ENCODE results near the gene SLC38A10.

Gene SLC38A10

DNA sequence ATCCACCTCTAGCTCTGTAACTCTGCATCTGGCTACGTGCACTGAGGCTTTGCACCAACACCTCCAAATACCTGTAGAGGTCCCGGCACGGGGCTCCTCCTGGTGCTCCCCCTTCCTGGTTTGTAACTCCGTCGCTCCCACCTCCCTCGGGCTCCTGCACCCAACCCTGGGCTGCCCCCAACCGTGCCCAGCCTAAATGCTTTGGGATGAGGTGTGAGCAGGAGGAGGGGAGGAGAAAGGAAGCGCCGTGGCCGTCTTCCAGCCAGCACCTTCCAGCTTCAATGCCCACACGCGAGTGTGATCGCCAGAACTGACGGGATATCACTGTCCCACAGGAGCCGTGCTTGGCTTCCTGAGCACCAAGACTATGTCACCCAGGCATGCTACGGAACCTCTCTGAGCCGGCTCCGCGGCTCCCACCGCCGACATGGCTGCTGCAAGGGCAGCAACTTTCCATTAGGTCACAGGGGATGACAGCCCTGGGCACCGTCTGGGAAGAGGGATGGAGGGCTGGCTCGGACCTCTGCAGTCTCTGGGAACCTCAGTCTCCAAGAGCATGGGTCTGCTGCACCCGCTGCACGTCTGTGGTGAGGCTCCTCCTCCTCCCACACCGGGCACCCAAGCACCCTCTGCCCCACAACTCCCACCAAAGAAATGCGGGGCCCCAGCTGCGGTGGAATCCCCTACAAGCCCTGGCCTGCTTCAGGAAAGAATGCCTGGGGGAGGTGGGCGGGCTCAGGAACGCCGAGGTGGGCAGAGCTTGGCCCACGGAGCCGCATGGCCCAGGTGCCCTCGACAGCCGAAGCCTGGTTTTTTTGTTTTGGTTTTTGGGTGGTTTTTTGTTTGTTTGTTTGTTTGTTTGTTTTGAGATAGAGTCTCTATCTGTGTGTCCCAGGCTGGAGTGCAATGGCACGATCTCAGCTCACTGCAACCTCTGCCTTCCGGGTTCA, 6.4 kb upstream of the SLC38A10 start:
- Histone ChIP-seq H3K27me3 (ENCODE audit: insufficient read depth, low read length) (no peaks in the 10 kb centered on the region), H3K9ac (ENCODE audit: low read length) (no peak overlapping the region), H3K9me3 (ENCODE audit: insufficient read depth, low read depth, low read length) (peaks cover 7% of the 10 kb centered on the region), H2AFZ (ENCODE audit: insufficient read depth, low read length, poor library complexity) (no peak overlapping the region), H3K4ac (ENCODE audit: low read depth, low read length) (no peak overlapping the region), H3K4me2 (ENCODE audit: low read length) (no peak overlapping the region), H3K23ac (ENCODE audit: low read length) (no peak overlapping the region), H2BK12ac (ENCODE audit: low read length) (no peak overlapping the region), H3K79me2 (ENCODE audit: control insufficient read depth, insufficient read depth, low read length, poor library complexity) (no peaks in the 10 kb centered on the region), H2BK120ac (ENCODE audit: insufficient read depth, low read length, poor library complexity) (no peak overlapping the region), H4K91ac (ENCODE audit: low read depth, low read length) (no peak overlapping the region), H3K4me3 (ENCODE audit: low read depth, low read length) (peak overlapping the region; percentile 66), H4K12ac (ENCODE audit: low read depth, low read length) (no peak overlapping the region), H3K4me1 (ENCODE audit: control insufficient read depth in 1 of 2, insufficient read depth in 2 of 2, low read length in 2 of 2) (peaks cover under 1 to 7% of the 10 kb centered on the region in 2 experiments), H3K27ac (ENCODE audit: low read depth, low read length) (no peak overlapping the region), H2AK5ac (ENCODE audit: low read length) (no peak overlapping the region), H4K8ac (ENCODE audit: low read depth, low read length) (no peak overlapping the region), H3K14ac (ENCODE audit: low read length) (no peak overlapping the region), H3K18ac (ENCODE audit: low read length) (no peak overlapping the region), H3K79me1 (ENCODE audit: low read length) (peaks cover 5% of the 10 kb centered on the region), H3K36me3 (ENCODE audit: control insufficient read depth in 1 of 2, insufficient read depth in 2 of 2, low read length in 2 of 2) (no peaks in the 10 kb centered on the region), H2BK5ac (ENCODE audit: low read depth, low read length, poor library complexity) (no peak overlapping the region)
- peak in 1 of 2 donors; percentile 32 for DNase-seq
- no CpG with 5 or more reads among the region's 37 CpGs for WGBS (ENCODE audit: extremely low coverage, insufficient coverage, insufficient read length)

DNA sequence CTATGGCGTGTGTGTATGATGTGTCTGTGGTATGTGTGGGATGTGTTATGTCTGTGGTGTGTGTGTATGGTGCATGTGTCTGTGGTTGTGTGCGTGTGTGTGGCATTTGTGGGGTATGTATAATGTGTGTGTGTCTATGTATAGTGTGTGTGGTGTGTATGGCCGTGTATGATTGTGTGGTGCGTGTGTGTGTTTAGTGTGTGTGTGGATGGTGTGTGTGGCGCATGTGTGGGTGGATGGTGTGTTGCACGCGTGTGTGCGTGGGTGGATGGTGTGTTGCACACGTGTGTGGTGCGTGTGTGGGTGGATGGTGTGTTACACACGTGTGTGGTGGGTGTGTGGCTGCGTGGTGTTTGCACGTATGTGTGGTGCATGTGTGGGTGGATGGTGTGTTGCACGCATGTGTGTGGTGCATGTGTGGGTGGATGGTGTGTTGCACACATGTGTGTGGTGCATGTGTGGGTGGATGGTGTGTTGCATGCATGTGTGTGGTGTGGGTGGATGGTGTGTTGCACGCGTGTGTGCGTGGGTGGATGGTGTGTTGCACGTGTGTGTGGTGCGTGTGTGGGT, 5.6 kb upstream of the SLC38A10 start:
- WGBS (ENCODE audit: extremely low coverage, insufficient coverage, insufficient read length) = 100% methylated on average over 3 of the region's 19 CpGs
- Histone ChIP-seq H3K9ac (ENCODE audit: low read length) (no peak overlapping the region), H3K4me1 (ENCODE audit: control insufficient read depth in 1 of 2, insufficient read depth in 2 of 2, low read length in 2 of 2) (peaks cover 3 to 9% of the 10 kb centered on the region in 2 experiments), H3K14ac (ENCODE audit: low read length) (no peak overlapping the region), H3K9me3 (ENCODE audit: insufficient read depth, low read depth, low read length) (peaks cover 7% of the 10 kb centered on the region), H3K23ac (ENCODE audit: low read length) (peak overlapping the region; percentile 90), H2BK12ac (ENCODE audit: low read length) (no peak overlapping the region), H3K4me2 (ENCODE audit: low read length) (no peak overlapping the region), H3K79me2 (ENCODE audit: control insufficient read depth, insufficient read depth, low read length, poor library complexity) (peaks cover under 1% of the 10 kb centered on the region), H3K36me3 (ENCODE audit: control insufficient read depth in 1 of 2, insufficient read depth in 2 of 2, low read length in 2 of 2) (no peaks in the 10 kb centered on the region), H3K4me3 (ENCODE audit: low read depth, low read length) (peak overlapping the region; percentile 66), H2AK5ac (ENCODE audit: low read length) (no peak overlapping the region), H3K79me1 (ENCODE audit: low read length) (no peaks in the 10 kb centered on the region), H3K27ac (ENCODE audit: low read depth, low read length) (no peak overlapping the region), H3K4ac (ENCODE audit: low read depth, low read length) (no peak overlapping the region), H3K27me3 (ENCODE audit: insufficient read depth, low read length) (no peaks in the 10 kb centered on the region), H4K12ac (ENCODE audit: low read depth, low read length) (no peak overlapping the region), H2AFZ (ENCODE audit: insufficient read depth, low read length, poor library complexity) (no peak overlapping the region), H3K18ac (ENCODE audit: low read length) (no peak overlapping the region), H4K8ac (ENCODE audit: low read depth, low read length) (no peak overlapping the region), H4K91ac (ENCODE audit: low read depth, low read length) (no peak overlapping the region), H2BK5ac (ENCODE audit: low read depth, low read length, poor library complexity) (no peak overlapping the region), H2BK120ac (ENCODE audit: insufficient read depth, low read length, poor library complexity) (no peak overlapping the region)
- DNase-seq = no peak

DNA sequence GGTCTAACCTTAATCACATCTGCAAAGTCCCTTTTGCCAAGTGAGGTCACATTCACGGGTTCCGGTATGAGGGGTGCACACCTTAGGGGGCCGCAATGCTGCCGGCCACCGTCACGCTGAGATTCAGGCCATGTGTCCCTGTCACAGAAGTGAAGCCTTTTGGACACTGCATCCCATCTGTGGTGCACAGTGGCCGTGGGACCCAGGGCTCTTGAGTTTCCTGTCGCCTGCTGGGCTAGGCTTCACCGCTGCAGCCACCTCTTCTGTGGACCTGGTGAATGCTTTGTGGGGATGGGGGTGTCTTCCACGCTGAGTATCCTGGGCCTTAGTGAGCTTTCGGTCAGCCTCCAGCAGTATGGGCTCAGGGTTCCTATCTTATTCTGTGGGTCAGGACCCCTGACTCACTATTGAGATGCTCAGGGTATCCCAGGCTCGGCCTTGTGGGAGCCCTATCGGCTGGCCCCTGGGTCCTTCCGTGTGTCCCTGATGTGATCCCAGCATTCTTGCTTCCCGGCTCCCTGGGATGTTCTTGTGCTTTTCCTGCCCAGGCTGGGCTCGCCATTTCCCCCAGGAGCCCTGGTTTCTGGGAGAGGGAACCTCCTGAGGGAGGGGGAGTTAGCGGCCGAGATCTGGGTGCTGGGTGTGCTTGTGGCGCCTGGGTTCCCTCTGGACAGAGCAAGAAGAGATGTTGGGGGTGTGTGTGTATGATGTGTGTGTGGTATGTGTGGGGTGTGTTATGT, 4.9 kb upstream of the SLC38A10 start:
- H3K9ac ChIP-seq (ENCODE audit: low read length) = no peak overlapping the region
- no peak overlapping the region for H3K14ac ChIP-seq (ENCODE audit: low read length)

DNA sequence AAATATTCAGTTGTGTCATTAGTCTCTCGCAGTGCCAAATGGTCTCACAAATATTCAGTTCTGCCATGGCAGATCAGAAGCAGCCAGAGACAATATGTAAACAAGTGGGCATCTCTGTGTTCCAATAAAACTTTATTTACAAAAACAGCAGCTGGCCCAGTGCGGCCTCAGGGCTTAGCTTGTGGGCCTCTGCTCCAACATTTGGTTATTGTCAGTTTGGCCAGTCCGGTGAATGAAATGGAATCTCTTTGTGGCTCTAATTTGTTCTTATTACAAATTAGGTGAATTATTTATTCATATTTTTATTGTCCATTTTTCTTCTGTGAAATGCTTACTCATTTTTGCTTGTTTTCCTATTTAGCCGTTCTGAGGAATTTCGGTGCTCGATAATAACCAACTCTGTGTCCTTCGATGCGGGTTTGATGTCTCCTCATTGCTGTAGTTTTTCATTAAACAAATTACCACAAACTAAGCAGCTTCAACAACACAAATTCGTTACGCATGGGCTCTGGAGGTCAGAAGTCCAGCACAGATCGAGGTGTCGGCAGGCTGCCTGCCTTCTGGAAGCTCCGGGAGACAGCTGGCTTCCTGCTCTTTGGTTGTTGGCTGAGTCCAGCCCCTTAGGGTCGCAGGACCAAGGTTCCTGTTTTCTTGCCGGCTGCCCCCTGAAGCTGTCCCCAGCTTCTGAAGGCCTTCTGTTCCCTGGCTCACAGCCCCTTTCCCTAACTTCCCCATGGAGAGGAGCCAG, 4.1 kb upstream of the SLC38A10 start:
- Histone ChIP-seq H4K12ac (ENCODE audit: low read depth, low read length) (no peak overlapping the region), H3K23ac (ENCODE audit: low read length) (no peak overlapping the region), H4K91ac (ENCODE audit: low read depth, low read length) (no peak overlapping the region), H3K4me3 (ENCODE audit: low read depth, low read length) (no peak overlapping the region), H3K4me2 (ENCODE audit: low read length) (no peak overlapping the region), H3K36me3 (ENCODE audit: control insufficient read depth in 1 of 2, insufficient read depth in 2 of 2, low read length in 2 of 2) (no peaks in the 10 kb centered on the region), H3K79me1 (ENCODE audit: low read length) (peaks cover 11% of the 10 kb centered on the region), H3K9me3 (ENCODE audit: insufficient read depth, low read depth, low read length) (peaks cover 7% of the 10 kb centered on the region), H2BK120ac (ENCODE audit: insufficient read depth, low read length, poor library complexity) (no peak overlapping the region), H3K27me3 (ENCODE audit: insufficient read depth, low read length) (no peaks in the 10 kb centered on the region), H3K14ac (ENCODE audit: low read length) (no peak overlapping the region), H2BK12ac (ENCODE audit: low read length) (no peak overlapping the region), H3K79me2 (ENCODE audit: control insufficient read depth, insufficient read depth, low read length, poor library complexity) (peaks cover 11% of the 10 kb centered on the region), H2AK5ac (ENCODE audit: low read length) (no peak overlapping the region), H3K4me1 (ENCODE audit: control insufficient read depth in 1 of 2, insufficient read depth in 2 of 2, low read length in 2 of 2) (peaks cover 5 to 12% of the 10 kb centered on the region in 2 experiments), H4K8ac (ENCODE audit: low read depth, low read length) (no peak overlapping the region), H3K18ac (ENCODE audit: low read length) (no peak overlapping the region), H3K4ac (ENCODE audit: low read depth, low read length) (no peak overlapping the region), H2AFZ (ENCODE audit: insufficient read depth, low read length, poor library complexity) (no peak overlapping the region), H2BK5ac (ENCODE audit: low read depth, low read length, poor library complexity) (no peak overlapping the region), H3K9ac (ENCODE audit: low read length) (no peak overlapping the region), H3K27ac (ENCODE audit: low read depth, low read length) (no peak overlapping the region)
- no peak for DNase-seq
- WGBS (ENCODE audit: extremely low coverage, insufficient coverage, insufficient read length) = no CpG with 5 or more reads among the region's 15 CpGs

More for the DNA sequence above, 4.9 kb upstream of the SLC38A10 start:
- Histone ChIP-seq H2AFZ (ENCODE audit: insufficient read depth, low read length, poor library complexity) (no peak overlapping the region), H4K91ac (ENCODE audit: low read depth, low read length) (no peak overlapping the region), H3K4ac (ENCODE audit: low read depth, low read length) (no peak overlapping the region), H3K4me3 (ENCODE audit: low read depth, low read length) (peak overlapping the region; percentile 66), H3K4me1 (ENCODE audit: control insufficient read depth in 1 of 2, insufficient read depth in 2 of 2, low read length in 2 of 2) (peaks cover 5 to 10% of the 10 kb centered on the region in 2 experiments), H3K36me3 (ENCODE audit: control insufficient read depth in 1 of 2, insufficient read depth in 2 of 2, low read length in 2 of 2) (no peaks in the 10 kb centered on the region), H2BK120ac (ENCODE audit: insufficient read depth, low read length, poor library complexity) (no peak overlapping the region), H3K23ac (ENCODE audit: low read length) (peak overlapping the region; percentile 52), H2AK5ac (ENCODE audit: low read length) (no peak overlapping the region), H4K12ac (ENCODE audit: low read depth, low read length) (no peak overlapping the region), H2BK5ac (ENCODE audit: low read depth, low read length, poor library complexity) (no peak overlapping the region), H2BK12ac (ENCODE audit: low read length) (no peak overlapping the region), H3K27me3 (ENCODE audit: insufficient read depth, low read length) (no peaks in the 10 kb centered on the region), H3K9me3 (ENCODE audit: insufficient read depth, low read depth, low read length) (peaks cover 7% of the 10 kb centered on the region), H3K18ac (ENCODE audit: low read length) (no peak overlapping the region), H3K4me2 (ENCODE audit: low read length) (no peak overlapping the region), H3K27ac (ENCODE audit: low read depth, low read length) (no peak overlapping the region), H3K79me2 (ENCODE audit: control insufficient read depth, insufficient read depth, low read length, poor library complexity) (peaks cover 5% of the 10 kb centered on the region), H4K8ac (ENCODE audit: low read depth, low read length) (no peak overlapping the region), H3K79me1 (ENCODE audit: low read length) (peaks cover 5% of the 10 kb centered on the region)
- WGBS (ENCODE audit: extremely low coverage, insufficient coverage, insufficient read length) = no CpG with 5 or more reads among the region's 19 CpGs
- DNase-seq = no peak
